ENCODE results near the gene NUDT5.

DNA sequence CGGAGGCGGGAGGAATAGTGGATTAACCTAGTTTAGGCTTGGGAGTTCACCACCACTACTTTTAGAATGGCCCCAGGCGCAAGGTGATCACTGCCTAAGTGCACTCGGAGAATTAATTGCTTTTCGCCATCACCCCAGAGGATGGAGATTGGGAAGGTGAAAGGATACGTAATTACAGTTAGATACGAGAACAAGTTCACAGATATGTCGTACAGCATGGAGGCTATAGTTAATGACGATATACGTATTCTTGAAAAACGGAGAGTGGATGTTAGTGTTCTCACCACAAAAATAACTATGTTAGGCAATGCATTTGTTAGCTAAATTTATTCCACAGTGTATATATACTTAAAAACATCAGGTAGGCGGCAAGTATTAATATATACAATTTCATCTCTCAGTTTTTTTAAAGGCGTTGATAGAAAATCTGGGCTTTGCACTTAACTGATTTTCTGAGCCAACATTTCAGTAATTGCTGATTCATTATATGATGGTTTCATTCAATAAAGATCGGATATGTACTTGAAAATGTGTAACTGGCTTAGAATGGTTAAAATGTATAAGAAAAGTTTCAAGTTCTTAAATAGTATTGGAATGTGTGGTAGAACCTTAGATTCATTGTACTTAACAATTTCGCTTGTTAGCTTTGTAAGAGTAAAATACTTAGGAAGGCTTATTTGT is 980 bp upstream of the NUDT5 start:
- TF ChIP-seq, protein P1, sequence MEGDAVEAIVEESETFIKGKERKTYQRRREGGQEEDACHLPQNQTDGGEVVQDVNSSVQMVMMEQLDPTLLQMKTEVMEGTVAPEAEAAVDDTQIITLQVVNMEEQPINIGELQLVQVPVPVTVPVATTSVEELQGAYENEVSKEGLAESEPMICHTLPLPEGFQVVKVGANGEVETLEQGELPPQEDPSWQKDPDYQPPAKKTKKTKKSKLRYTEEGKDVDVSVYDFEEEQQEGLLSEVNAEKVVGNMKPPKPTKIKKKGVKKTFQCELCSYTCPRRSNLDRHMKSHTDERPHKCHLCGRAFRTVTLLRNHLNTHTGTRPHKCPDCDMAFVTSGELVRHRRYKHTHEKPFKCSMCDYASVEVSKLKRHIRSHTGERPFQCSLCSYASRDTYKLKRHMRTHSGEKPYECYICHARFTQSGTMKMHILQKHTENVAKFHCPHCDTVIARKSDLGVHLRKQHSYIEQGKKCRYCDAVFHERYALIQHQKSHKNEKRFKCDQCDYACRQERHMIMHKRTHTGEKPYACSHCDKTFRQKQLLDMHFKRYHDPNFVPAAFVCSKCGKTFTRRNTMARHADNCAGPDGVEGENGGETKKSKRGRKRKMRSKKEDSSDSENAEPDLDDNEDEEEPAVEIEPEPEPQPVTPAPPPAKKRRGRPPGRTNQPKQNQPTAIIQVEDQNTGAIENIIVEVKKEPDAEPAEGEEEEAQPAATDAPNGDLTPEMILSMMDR (IDR thresholded peaks at IDR 0.05): no peak
- no peak for TF ChIP-seq POLR2A (IDR thresholded peaks at IDR 0.05)

Measured in Peyer's patch (tissue), 4 donors.